ENCODE data around the gene PLCL2.

PLCL2 gene

DNA sequence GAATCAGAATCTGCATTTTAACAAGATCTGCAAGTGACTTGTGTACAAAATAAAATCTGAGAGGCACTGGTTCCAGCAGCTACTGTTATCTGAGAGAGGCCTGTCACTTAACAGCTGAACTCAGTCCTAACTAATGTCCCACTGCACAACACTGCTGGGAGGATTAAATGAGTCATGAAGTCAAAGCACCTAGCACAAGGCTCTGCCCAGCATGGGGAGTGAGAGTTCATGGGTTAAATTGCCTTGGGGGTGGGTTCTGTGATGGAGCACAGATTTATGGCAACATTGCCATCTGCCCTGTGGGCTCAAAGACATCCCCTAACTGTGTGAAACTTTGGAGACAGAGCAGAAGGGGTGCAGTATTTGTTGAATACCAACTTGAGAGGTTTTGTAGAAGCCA is 250.9 kb downstream of the PLCL2 start:
- no peak for DNase-seq (ENCODE audit: low read depth)
- no peak overlapping the region for H3K4me3 ChIP-seq (ENCODE audit: low read length)
- TF ChIP-seq, protein P1, sequence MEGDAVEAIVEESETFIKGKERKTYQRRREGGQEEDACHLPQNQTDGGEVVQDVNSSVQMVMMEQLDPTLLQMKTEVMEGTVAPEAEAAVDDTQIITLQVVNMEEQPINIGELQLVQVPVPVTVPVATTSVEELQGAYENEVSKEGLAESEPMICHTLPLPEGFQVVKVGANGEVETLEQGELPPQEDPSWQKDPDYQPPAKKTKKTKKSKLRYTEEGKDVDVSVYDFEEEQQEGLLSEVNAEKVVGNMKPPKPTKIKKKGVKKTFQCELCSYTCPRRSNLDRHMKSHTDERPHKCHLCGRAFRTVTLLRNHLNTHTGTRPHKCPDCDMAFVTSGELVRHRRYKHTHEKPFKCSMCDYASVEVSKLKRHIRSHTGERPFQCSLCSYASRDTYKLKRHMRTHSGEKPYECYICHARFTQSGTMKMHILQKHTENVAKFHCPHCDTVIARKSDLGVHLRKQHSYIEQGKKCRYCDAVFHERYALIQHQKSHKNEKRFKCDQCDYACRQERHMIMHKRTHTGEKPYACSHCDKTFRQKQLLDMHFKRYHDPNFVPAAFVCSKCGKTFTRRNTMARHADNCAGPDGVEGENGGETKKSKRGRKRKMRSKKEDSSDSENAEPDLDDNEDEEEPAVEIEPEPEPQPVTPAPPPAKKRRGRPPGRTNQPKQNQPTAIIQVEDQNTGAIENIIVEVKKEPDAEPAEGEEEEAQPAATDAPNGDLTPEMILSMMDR (conservative IDR thresholded peaks at IDR 0.05; ENCODE audit: low read length), result no peak

DNA sequence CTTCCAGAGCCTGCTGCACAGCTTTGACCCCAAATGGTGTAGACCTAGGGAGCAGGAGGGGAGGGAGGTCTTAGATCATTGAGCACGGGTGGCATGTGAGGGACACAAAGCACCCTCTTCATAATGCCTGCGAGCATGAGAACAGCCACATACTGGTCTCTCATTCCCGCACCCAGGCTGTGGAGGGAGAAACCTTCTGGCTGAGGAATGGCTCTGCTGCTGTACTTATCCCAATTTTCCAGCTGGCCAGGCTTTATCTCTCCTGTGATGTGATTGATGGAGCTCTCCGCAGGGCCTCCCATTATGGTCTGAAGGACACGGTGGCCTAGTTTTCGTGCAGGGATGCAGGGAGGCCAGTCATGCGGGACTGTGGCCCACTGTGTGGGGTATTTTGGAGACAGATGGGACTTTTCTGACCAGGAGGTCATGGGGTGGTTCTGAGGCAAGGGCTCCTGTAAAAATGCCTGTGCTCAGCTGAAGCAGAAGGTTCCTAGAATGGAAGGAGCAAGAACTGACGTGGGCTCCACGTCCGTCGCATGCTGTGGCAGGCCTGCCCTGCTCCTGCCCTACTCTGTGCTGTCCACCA is 251.5 kb downstream of the PLCL2 start:
- no peak for DNase-seq (ENCODE audit: low read depth)
- H3K4me3 ChIP-seq (ENCODE audit: low read length), result no peak overlapping the region
- TF ChIP-seq, protein P1 (conservative IDR thresholded peaks at IDR 0.05; ENCODE audit: low read length), result no peak

DNA sequence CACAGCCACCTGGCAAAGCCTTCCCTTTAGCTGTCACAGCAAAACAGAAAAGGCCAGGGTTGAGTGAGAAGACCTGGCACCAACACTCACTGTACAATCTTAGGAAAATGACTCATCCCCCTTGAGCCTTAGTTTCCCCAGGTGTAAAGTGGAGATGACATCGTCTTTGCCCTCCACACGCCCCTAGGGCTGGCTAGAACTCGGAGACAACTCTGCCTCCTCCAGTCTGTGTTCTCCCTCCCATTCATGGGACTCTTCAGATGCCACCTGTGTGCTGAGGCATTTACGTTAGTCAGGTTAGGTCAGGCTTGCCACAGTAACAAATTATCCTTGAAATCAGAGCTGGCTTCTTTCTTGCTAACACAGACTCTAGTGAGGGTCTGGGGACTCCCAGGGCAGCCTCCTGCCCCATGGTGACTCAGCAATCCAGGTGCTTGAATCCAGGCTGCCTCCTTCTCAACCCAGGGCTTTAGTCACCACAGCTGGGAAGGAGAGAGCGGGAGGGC is 252.6 kb downstream of the PLCL2 start:
- TF ChIP-seq, protein P1 (conservative IDR thresholded peaks at IDR 0.05; ENCODE audit: low read length), result no peak
- no peak overlapping the region for H3K4me3 ChIP-seq (ENCODE audit: low read length)
- DNase-seq (ENCODE audit: low read depth), result no peak

DNA sequence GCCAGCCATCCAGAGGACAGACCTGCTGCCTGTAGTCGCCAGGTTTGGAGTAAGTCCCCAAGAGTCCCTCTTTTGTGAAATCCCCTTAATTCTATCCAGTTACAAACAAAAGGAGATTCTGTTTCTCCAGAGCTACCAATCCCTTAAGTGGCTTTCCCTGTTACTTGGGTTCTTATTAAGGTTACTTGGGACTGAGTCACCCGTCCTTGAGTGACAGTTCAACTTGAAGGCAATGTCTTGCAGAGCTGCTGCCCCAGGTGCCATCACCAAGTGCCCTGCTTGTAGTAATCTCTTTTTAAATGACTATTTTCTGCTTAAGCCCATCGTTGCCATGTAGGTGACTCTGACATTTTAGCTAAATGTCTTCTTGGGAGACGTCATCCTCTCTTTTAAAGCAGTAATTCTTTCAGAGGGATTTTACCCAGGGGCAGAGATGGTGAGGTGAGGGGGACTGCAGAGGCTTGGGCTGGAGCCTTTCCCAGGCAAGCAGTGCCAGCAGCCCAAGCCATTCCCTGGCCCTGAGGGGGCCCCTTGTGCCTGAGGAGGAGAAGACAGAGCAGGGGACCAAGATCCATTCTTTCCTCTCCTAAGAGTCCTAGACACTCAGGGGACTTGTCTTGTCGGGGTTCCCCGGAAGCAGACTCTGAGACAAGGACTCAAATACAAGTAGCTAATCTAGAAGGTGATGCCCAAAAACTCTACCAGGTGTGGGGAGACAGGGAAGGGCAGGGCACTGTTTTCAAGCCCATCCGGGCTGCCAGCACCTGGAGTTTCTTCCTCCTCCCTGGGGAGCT is 253.7 kb downstream of the PLCL2 start:
- DNase-seq (ENCODE audit: low read depth), result no peak
- no peak overlapping the region for H3K4me3 ChIP-seq (ENCODE audit: low read length)
- TF ChIP-seq, protein P1 (conservative IDR thresholded peaks at IDR 0.05; ENCODE audit: low read length), result no peak

Data from AG10803 (cell line).